GM12878 (cell line): ENCODE results near the gene COL1A1.

Source experiments
- POLR2A ChIP-seq: IDR thresholded peaks from 2 replicates; pipeline ENCODE4 v1.6.1; 2011; ENCODE audit warnings: low read depth, mild to moderate bottlenecking, low read length
- ZNF687 ChIP-seq: fragments of 450-650 bp; IDR thresholded peaks from 2 replicates; pipeline ENCODE4 v1.6.1; 2017; ENCODE audit warnings: mild to moderate bottlenecking, moderate library complexity

GRCh38 chr17:50219939-50220465, 18.6 kb upstream of the COL1A1 start:
- no peak for TF ChIP-seq ZNF687
- no peak for TF ChIP-seq POLR2A
